Upper lobe of left lung (tissue), 6 donors: ENCODE results near the gene CCT5. TPM values are rescaled to one million over a fixed set of nuclear protein-coding genes. Genes with fewer than 3 reads are reported as not detected.
A peak's percentile ranks its signal among the peaks of the same experiment; 100 is the strongest.

Experiments used
- ATAC-seq, 2 donors: fragments of 200-7000 bp; cut with Tn5 transposase; one replicate each; pipeline ENCODE4 v1.9.1; 2022; ENCODE audit warnings: mild to moderate bottlenecking in 2 of 2, moderate library complexity in 2 of 2; ENCODE audit not compliant: low FRiP score in 2 of 2
- DNase-seq, 2 donors: peaks; one replicate each; pipeline ENCODE4 v3.0.0-alpha.2; 2019 to 2020
- H3K27ac ChIP-seq, 4 donors: fragments of 200-600 bp; sonication (generic); one replicate each; pipeline ENCODE4 v1.5.1; 2016 to 2019
- H3K27me3 ChIP-seq, 4 donors: fragments of 200-600 bp; sonication (generic); one replicate each; pipeline ENCODE4 v1.5.1; 2017 to 2019
- H3K36me3 ChIP-seq, 4 donors: fragments of 200-600 bp; sonication (generic); one replicate each; pipeline ENCODE4 v1.5.1; 2016 to 2019
- H3K4me1 ChIP-seq, 4 donors: fragments of 200-600 bp; sonication (generic); one replicate each; pipeline ENCODE4 v1.5.1; 2018 to 2019
- H3K4me3 ChIP-seq, 4 donors: fragments of 200-600 bp; sonication (generic); one replicate each; pipeline ENCODE4 v1.5.1; 2017 to 2019; ENCODE audit warnings: mild to moderate bottlenecking in 2 of 4, moderate library complexity in 1 of 4
- H3K9me3 ChIP-seq, 4 donors: fragments of 200-600 bp; sonication (generic); one replicate each; pipeline ENCODE4 v1.5.1; 2018 to 2019
- CTCF ChIP-seq, 6 experiments: fragments of 450-650 bp in 4 of 6; fragments of 200-600 bp in 2 of 6; sonication (generic) in 2 of 6; IDR thresholded peaks; one replicate each; pipeline ENCODE4 v1.5.1; 2016 to 2019; ENCODE audit warnings: antibody characterized with exemption in 6 of 6
- EP300 ChIP-seq, 4 donors: sonication (generic); formaldehyde crosslinking; IDR thresholded peaks; one replicate each; pipeline ENCODE4 v1.5.1; 2017; ENCODE audit warnings: antibody characterized with exemption in 4 of 4, control low read depth in 2 of 4
- POLR2A ChIP-seq, 4 donors: fragments of 450-650 bp; IDR thresholded peaks; one replicate each; pipeline ENCODE4 v1.5.1; 2016 to 2017; ENCODE audit warnings: antibody characterized with exemption in 4 of 4, mild to moderate bottlenecking in 2 of 4
- POLR2AphosphoS5 ChIP-seq, 2 donors: sonication (generic); formaldehyde crosslinking; IDR thresholded peaks; one replicate each; pipeline ENCODE4 v1.5.1; 2017; ENCODE audit warnings: antibody characterized with exemption in 2 of 2
- WGBS, 2 donors: methylation state at CpG; one replicate each; pipeline ENCODE4 v1.1.5; 2017 to 2018; 5-methylcytosine and 5-hydroxymethylcytosine counted together
- total RNA-seq, 6 donors: library from RNA; depleted of rRNA in 4 of 6; stranded (reverse); fragments of >200 nt in 4 of 6; gene quantifications; one replicate each; pipeline versions ENCODE4 v1.1.0 to v1.2.1, GENCODE V29; 2016 to 2021
- donor health status: DM: no; HTN: no; CAD: no; lungs with moderate emphysema.
- donor health status: DM: no; HTN: yes; CAD: no; lungs with severe emphysema.

CCT5 gene
- total RNA-seq, 6 donors from 2014 or later: 33.5 to 191 (median 103) TPM

GRCh38 chr5:10277773-10278630 lies 27.9 kb downstream of the CCT5 start:
- ATAC-seq (peak in 1 of 2 donors; percentile 15), DNase-seq (no peak)
- Histone ChIP-seq H3K27me3 (no peaks in the 10 kb centered on the region), H3K9me3 (no peaks in the 10 kb centered on the region), H3K36me3 (no peaks in the 10 kb centered on the region), H3K27ac (no peak overlapping the region), H3K4me1 (no peaks in the 10 kb centered on the region), H3K4me3 (no peak overlapping the region)
- TF ChIP-seq EP300 (IDR thresholded peaks at IDR 0.05) (no peak), POLR2AphosphoS5 (IDR thresholded peaks at IDR 0.05) (no peak), CTCF (IDR thresholded peaks at IDR 0.05) (no peak), POLR2A (IDR thresholded peaks at IDR 0.05) (no peak)
- WGBS, 2 donors: 96% methylated on average over 13 of the region's 13 CpGs

GRCh38 chr5:10278658-10279279 lies 28.7 kb downstream of the CCT5 start:
- 91 to 93% methylated on average over 12 of the region's 12 CpGs for WGBS, 2 donors
- no peak for TF ChIP-seq POLR2A (IDR thresholded peaks at IDR 0.05)
- no peak for TF ChIP-seq POLR2AphosphoS5 (IDR thresholded peaks at IDR 0.05)
- no peak for TF ChIP-seq CTCF (IDR thresholded peaks at IDR 0.05)
- TF ChIP-seq EP300 (IDR thresholded peaks at IDR 0.05): no peak
- peak in 1 of 2 donors; percentile 15 for ATAC-seq

GRCh38 chr5:10279328-10279727 lies 29.2 kb downstream of the CCT5 start:
- no peaks in the 10 kb centered on the region for H3K36me3 ChIP-seq
- H3K27ac ChIP-seq: no peak overlapping the region
- DNase-seq (no peak), ATAC-seq (no peak)
- no peak overlapping the region for H3K4me3 ChIP-seq
- TF ChIP-seq EP300 (IDR thresholded peaks at IDR 0.05): no peak
- no peak for TF ChIP-seq POLR2AphosphoS5 (IDR thresholded peaks at IDR 0.05)
- no peak for TF ChIP-seq CTCF (IDR thresholded peaks at IDR 0.05)
- no peak for TF ChIP-seq POLR2A (IDR thresholded peaks at IDR 0.05)
- peaks cover 0 to 8% (median 2%) of the 10 kb centered on the region in 4 donors for H3K4me1 ChIP-seq
- H3K27me3 ChIP-seq: no peaks in the 10 kb centered on the region
- 90 to 95% methylated on average over 4 of the region's 4 CpGs for WGBS, 2 donors
- no peaks in the 10 kb centered on the region for H3K9me3 ChIP-seq

More at GRCh38 chr5:10278658-10279279, 28.7 kb downstream of the CCT5 start:
- Histone ChIP-seq H3K4me3 (no peak overlapping the region), H3K27me3 (no peaks in the 10 kb centered on the region), H3K9me3 (no peaks in the 10 kb centered on the region), H3K27ac (no peak overlapping the region), H3K36me3 (no peaks in the 10 kb centered on the region), H3K4me1 (peaks cover 0 to 2% (median under 1%) of the 10 kb centered on the region in 4 donors)
- no peak for DNase-seq

- H3K36me3 ChIP-seq: no peaks in the 10 kb centered on the region
- TF ChIP-seq CTCF (IDR thresholded peaks at IDR 0.05) (no peak), POLR2A (IDR thresholded peaks at IDR 0.05) (no peak), EP300 (IDR thresholded peaks at IDR 0.05) (no peak), POLR2AphosphoS5 (IDR thresholded peaks at IDR 0.05) (no peak)
- H3K27ac ChIP-seq: no peak overlapping the region
- 76 to 93% methylated on average over 7 of the region's 7 CpGs for WGBS, 2 donors
- H3K9me3 ChIP-seq: no peaks in the 10 kb centered on the region
- DNase-seq: no peak
- H3K4me3 ChIP-seq: no peak overlapping the region
- H3K27me3 ChIP-seq: no peaks in the 10 kb centered on the region
- H3K4me1 ChIP-seq: peaks cover 0 to 8% (median 2%) of the 10 kb centered on the region in 4 donors
- ATAC-seq: no peak
These were observed 30.0 kb downstream of the CCT5 start for GRCh38 chr5:10279925-10280720.
